Gastrocnemius medialis (tissue), 4 donors: ENCODE measurements around the gene PARN. TPM values are rescaled to one million over a fixed set of nuclear protein-coding genes. Genes with fewer than 3 reads are reported as not detected.
A peak's percentile ranks its signal among the peaks of the same experiment; 100 is the strongest.

ENCODE experiments used
- ATAC-seq, 2 donors: fragments of 150-250 bp; one replicate each; pipeline ENCODE4 v1.9.1; 2016
- DNase-seq, 2 donors: peaks; one replicate each; pipeline ENCODE4 v3.0.0-alpha.2; 2019
- H3K27ac ChIP-seq, 4 donors: fragments of 200-600 bp; sonication (generic); 1 replicate in 1 of 4; 2 replicates in 3 of 4; pipeline ENCODE4 v1.5.1; 2016 to 2018; ENCODE audit warnings: mild to moderate bottlenecking in 2 of 4, moderate library complexity in 1 of 4
- H3K27me3 ChIP-seq, 3 donors: fragments of 200-600 bp; sonication (generic) in 2 of 3; 1 replicate in 1 of 3; 2 replicates in 2 of 3; pipeline versions ENCODE4 v1.5.1 to v1.6.0; 2016 to 2019; ENCODE audit warnings: mild to moderate bottlenecking in 1 of 3, moderate library complexity in 1 of 3
- H3K36me3 ChIP-seq, 2 donors: fragments of 200-600 bp; sonication (generic) in 1 of 2; one replicate each; pipeline ENCODE4 v1.5.1; 2017 to 2018
- H3K4me1 ChIP-seq, 2 donors: fragments of 200-600 bp; sonication (generic) in 1 of 2; one replicate each; pipeline ENCODE4 v1.5.1; 2016 to 2017; ENCODE audit warnings: mild to moderate bottlenecking in 2 of 2
- H3K4me3 ChIP-seq, 4 donors: fragments of 200-600 bp; sonication (generic) in 3 of 4; 1 replicate in 1 of 4; 2 replicates in 3 of 4; pipeline ENCODE4 v1.5.1; 2016 to 2019; ENCODE audit warnings: mild to moderate bottlenecking in 2 of 4
- H3K9me3 ChIP-seq, 3 donors: fragments of 200-600 bp; sonication (generic) in 2 of 3; 1 replicate in 1 of 3; 2 replicates in 2 of 3; pipeline ENCODE4 v1.5.1; 2016 to 2019
- POLR2A ChIP-seq, 2 donors: fragments of 450-650 bp; IDR thresholded peaks; one replicate each; pipeline ENCODE4 v1.6.1; 2017; ENCODE audit warnings: antibody characterized with exemption in 2 of 2, mild to moderate bottlenecking in 2 of 2, moderate library complexity in 2 of 2
- in situ Hi-C, 4 donors: fragments of 200-750 bp; cut with MboI; loops; one replicate each; pipeline versions ENCODE4 v1.15.0 to v1.8.0; 2017; ENCODE audit warnings: low sequenced_read_pairs in 4 of 4
- intact Hi-C: fragments of 100-400 bp; cut with DNase I; formaldehyde crosslinking; loops from one replicate; pipeline ENCODE4 v1.15.1; 2023; ENCODE audit warnings: low total_unique reads
- total RNA-seq, 4 donors: library from RNA; depleted of rRNA; stranded (reverse); fragments of >200 nt; gene quantifications; one replicate each; pipeline versions ENCODE4 v1.1.0 to v1.2.3, GENCODE V29; 2016
- TF ChIP-seq, protein P1 (sequence below), 5 experiments: fragments of 450-650 bp in 3 of 5; fragments of 200-600 bp in 2 of 5; sonication (generic) in 2 of 5; IDR thresholded peaks in 4 of 5; conservative IDR thresholded peaks in 1 of 5; 1 replicate in 4 of 5; 2 replicates in 1 of 5; pipeline ENCODE4 v1.5.1; 2016 to 2019; ENCODE audit warnings: antibody characterized with exemption in 5 of 5, mild to moderate bottlenecking in 3 of 5, moderate library complexity in 3 of 5

The PARN gene
- total RNA-seq, 4 donors from 2014 or later: 18.8 to 44.9 (median 31.2) TPM

DNA sequence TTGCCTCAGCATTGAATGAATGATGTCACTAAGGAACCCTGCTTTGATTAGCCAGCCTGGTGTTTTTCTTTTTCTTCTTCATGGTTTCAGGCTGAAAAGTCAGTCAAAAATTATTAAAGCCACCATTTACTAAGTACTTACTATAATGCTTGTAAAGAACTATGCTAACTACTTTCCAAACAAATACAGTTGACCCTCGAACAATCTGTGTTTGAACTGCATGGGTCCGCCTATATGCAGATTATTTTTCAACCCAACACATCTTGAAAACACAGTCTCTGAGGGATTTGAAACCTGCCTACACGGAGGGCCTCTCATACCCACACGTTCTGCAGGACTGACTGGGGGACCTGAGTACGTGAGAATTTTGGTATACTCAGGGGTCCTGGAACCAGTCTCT is 136.3 kb downstream of the PARN start:
- H3K27ac ChIP-seq: no peak overlapping the region
- no peak for TF ChIP-seq POLR2A (IDR thresholded peaks at IDR 0.05)
- TF ChIP-seq, protein P1, sequence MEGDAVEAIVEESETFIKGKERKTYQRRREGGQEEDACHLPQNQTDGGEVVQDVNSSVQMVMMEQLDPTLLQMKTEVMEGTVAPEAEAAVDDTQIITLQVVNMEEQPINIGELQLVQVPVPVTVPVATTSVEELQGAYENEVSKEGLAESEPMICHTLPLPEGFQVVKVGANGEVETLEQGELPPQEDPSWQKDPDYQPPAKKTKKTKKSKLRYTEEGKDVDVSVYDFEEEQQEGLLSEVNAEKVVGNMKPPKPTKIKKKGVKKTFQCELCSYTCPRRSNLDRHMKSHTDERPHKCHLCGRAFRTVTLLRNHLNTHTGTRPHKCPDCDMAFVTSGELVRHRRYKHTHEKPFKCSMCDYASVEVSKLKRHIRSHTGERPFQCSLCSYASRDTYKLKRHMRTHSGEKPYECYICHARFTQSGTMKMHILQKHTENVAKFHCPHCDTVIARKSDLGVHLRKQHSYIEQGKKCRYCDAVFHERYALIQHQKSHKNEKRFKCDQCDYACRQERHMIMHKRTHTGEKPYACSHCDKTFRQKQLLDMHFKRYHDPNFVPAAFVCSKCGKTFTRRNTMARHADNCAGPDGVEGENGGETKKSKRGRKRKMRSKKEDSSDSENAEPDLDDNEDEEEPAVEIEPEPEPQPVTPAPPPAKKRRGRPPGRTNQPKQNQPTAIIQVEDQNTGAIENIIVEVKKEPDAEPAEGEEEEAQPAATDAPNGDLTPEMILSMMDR (IDR thresholded peaks at IDR 0.05 in 4 of 5, conservative IDR thresholded peaks at IDR 0.05 in 1 of 5): no peak
- intact Hi-C loops: no loop called here

DNA sequence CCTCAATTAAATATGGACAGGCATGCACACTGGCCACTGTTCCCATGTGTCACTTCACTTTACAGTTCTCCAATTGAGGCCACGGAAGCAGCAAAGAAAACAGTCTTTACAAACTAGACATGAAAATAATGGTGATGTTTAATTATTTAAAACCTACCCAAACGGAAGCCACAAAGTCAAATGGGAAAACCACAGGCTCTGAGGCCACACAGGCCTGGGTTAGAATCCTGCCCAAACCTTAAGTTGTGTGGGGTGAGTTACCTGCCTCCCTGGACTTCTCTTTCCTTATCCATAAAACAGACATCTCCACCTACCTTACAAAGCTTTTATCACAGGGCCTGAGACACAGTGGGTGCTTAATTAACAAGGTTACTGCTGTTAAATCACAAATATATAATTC is 137.4 kb downstream of the PARN start:
- in situ Hi-C loops: no loop called here
- Histone ChIP-seq H3K27ac (peak overlapping the region in 1 of 4 donors; percentile 88), H3K9me3 (no peaks in the 10 kb centered on the region), H3K27me3 (no peaks in the 10 kb centered on the region), H3K4me3 (no peak overlapping the region), H3K4me1 (peaks cover 39 to 52% of the 10 kb centered on the region in 2 donors), H3K36me3 (no peaks in the 10 kb centered on the region)
- no peak for DNase-seq
- TF ChIP-seq POLR2A (IDR thresholded peaks at IDR 0.05): no peak
- TF ChIP-seq, protein P1 (IDR thresholded peaks at IDR 0.05 in 4 of 5, conservative IDR thresholded peaks at IDR 0.05 in 1 of 5): no peak
- no peak for ATAC-seq
- intact Hi-C loops: no loop called here

More for the DNA sequence above, 136.3 kb downstream of the PARN start:
- Histone ChIP-seq H3K27me3 (no peaks in the 10 kb centered on the region), H3K4me3 (no peak overlapping the region), H3K36me3 (no peaks in the 10 kb centered on the region), H3K9me3 (no peaks in the 10 kb centered on the region), H3K4me1 (peaks cover 34 to 48% of the 10 kb centered on the region in 2 donors)
- no peak for ATAC-seq
- DNase-seq: no peak
- in situ Hi-C loops: no loop called here

DNA sequence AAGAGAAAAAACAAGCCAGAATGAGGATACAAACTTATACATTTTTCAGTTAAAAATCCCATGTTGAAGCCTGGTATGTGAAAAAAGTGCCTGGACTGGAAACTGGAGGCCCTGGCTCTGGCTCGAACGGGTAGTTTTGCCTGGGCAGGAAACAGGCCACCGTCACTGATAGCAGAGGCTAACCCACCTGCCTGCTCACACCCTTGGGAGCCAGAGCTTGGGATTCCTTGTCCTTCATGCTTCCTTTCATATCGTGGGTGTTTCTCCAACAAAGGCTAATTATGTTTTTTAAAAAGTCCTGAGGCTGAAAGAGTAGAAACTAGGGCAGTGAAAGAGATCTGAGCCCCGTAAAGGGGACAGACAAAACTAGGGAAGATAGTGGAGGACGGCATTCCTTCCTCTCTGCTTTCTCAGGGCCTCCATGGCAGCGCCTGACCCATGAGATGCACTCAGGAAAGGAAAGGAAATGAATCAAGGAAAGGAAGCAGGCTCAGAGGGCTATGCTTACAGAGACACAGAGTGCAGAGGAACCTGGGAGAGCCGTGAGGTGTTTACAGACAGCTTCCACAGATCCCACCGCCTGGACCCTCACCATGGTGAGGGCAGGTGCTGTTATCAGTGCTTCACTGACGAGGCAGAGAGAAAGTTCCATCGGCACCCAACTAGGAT is 138.1 kb downstream of the PARN start:
- in situ Hi-C loops (no loop called here), intact Hi-C loops (no loop called here)
- peak overlapping the region in 3 of 4 donors; percentile 30 to 88 (median 85) for H3K27ac ChIP-seq
- no peak overlapping the region for H3K4me3 ChIP-seq
- ATAC-seq: no peak
- no peaks in the 10 kb centered on the region for H3K36me3 ChIP-seq
- peaks cover 40 to 53% of the 10 kb centered on the region in 2 donors for H3K4me1 ChIP-seq
- no peaks in the 10 kb centered on the region for H3K9me3 ChIP-seq
- TF ChIP-seq, protein P1 (IDR thresholded peaks at IDR 0.05 in 4 of 5, conservative IDR thresholded peaks at IDR 0.05 in 1 of 5): no peak
- TF ChIP-seq POLR2A (IDR thresholded peaks at IDR 0.05): no peak
- H3K27me3 ChIP-seq: no peaks in the 10 kb centered on the region
- DNase-seq: no peak

DNA sequence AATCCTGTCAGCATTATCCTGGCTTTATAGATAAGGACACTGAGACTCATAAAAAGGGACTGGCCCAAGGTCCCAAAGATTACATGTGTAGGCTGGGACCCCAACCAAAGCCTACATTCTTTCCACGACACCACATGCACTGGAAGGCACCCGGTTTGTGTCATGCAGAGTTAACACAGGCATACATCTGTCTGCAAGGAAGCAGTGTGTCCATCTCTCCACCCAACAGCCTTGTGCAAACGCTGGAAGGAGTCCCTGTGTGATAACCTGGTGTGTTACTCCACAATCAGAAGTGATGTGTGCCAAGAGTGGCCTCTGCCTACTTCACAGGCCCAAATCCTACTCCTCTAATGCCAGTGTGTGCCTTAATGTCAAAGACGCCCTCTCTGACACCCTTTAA is 139.8 kb downstream of the PARN start:
- Histone ChIP-seq H3K36me3 (no peaks in the 10 kb centered on the region), H3K27ac (peak overlapping the region; percentile 81 to 92 (median 86)), H3K4me1 (peaks cover 34 to 56% of the 10 kb centered on the region in 2 donors), H3K27me3 (no peaks in the 10 kb centered on the region), H3K4me3 (no peak overlapping the region), H3K9me3 (no peaks in the 10 kb centered on the region)
- no peak for TF ChIP-seq POLR2A (IDR thresholded peaks at IDR 0.05)
- TF ChIP-seq, protein P1 (IDR thresholded peaks at IDR 0.05 in 4 of 5, conservative IDR thresholded peaks at IDR 0.05 in 1 of 5): no peak
- ATAC-seq: no peak
- DNase-seq: no peak
- in situ Hi-C loops: no loop called here
- intact Hi-C loops: no loop called here
